Endometrial microvascular endothelial cells (primary cell): ENCODE results near the gene NAA60. TPM values are rescaled to one million over a fixed set of nuclear protein-coding genes. Genes with fewer than 3 reads are reported as not detected.
"Not testable (repeated sequence)": the region's sequence is repeated elsewhere in the genome, so short reads cannot be mapped to it uniquely, and the experiment has no call there.

Source experiments
- in situ Hi-C: cut with HindIII; loops from 2 replicates; pipeline ENCODE4 v1.10.0; 2017; ENCODE audit warnings: low sequenced_read_pairs, low pct_unique_long_range_greater_than_20kb; ENCODE audit errors: inconsistent ontology term
- total RNA-seq: library from RNA; depleted of rRNA; stranded (reverse); fragments of >200 nt; gene quantifications from one replicate; pipeline ENCODE4 v1.2.3, GENCODE V29; 2015; ENCODE audit errors: inconsistent ontology term

NAA60 gene
- total RNA-seq, 1 donor from 2014 or later = 14.8 TPM

DNA sequence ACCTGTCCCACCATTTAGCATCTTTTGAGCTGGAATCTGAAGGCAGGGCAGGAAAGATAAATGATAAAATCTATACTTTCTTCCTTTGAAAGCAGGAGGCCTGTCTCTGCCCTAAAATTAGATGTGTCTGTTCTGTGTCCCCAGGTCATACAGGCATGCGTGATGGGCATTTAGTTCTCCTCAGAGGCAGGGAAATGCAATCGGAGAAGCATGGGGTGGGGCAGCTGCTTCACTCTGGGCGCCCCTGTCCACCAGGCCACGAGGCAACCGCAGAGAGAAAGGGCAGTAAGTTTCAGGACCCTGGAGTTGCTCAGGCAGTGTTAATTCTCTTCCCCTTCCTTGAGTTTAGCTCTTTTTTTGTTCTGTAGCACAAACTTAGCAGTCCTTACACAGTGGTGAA lies 82.5 kb downstream of the NAA60 start:
- in situ Hi-C loops = no loop called here

DNA sequence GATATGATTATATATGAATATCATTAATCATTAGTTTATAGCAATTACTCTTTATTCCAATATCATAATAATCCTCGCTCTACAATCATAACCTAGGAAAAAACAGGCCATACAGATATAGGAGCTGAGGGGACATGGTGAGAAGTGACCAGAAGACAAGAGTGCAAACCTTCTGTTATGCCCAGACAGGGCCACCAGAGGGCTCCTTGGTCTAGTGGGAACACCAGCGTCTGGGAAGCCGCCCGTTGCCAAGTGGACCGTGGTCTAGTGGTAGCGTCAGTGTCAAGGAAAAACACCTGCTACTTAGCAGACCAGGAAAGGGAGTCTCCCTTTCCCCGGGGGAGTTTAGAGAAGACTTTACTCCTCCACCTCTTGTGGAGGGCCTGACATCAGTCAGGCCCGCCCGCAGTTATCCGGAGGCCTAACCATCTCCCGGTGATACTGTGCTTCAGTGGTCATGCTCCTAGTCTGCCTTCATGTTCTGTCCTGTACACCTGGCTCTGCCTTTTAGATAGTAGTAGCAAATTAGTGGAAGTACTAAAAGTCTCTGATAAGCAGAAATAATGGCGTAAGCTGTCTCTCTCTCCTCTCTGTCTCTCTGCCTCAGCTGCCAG lies 83.8 kb downstream of the NAA60 start:
- in situ Hi-C loops = not testable (repeated sequence)

- in situ Hi-C loops = no loop called here
Observed at GRCh38 chr16:3528406-3528805, 84.9 kb downstream of the NAA60 start.

- in situ Hi-C loops = no loop called here
Observed at GRCh38 chr16:3529175-3529574, 85.7 kb downstream of the NAA60 start.

DNA sequence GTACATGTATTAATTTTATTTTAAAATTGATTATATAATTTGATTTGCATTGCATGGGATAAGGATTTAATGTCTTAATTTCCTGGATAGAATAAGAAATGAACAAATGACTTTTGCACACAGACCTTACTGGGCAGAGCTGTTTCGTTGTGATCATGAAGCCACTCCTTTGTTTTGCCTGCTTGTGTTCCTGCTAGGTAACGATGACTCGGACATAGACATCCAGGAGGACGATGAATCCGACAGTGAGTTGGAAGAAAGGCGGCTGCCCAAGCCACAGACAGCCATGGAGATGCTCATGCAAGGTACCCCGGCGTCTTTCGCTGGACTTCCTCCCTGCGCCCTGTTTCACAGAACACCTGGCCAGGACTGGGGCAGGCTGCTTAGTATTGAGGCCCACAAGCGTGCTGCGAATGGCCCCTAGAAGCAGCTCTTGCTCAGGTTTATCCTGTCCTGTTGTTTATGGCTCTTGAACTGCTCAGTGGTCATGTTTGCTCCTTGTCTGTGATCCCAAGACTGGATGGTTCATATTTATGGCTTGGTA lies 87.0 kb downstream of the NAA60 start:
- in situ Hi-C loops = no loop called here

- in situ Hi-C loops = no loop called here
Observed at GRCh38 chr16:3532741-3533140, 89.3 kb downstream of the NAA60 start.

- in situ Hi-C loops = no loop called here
Observed at GRCh38 chr16:3534126-3534525, 90.6 kb downstream of the NAA60 start.

DNA sequence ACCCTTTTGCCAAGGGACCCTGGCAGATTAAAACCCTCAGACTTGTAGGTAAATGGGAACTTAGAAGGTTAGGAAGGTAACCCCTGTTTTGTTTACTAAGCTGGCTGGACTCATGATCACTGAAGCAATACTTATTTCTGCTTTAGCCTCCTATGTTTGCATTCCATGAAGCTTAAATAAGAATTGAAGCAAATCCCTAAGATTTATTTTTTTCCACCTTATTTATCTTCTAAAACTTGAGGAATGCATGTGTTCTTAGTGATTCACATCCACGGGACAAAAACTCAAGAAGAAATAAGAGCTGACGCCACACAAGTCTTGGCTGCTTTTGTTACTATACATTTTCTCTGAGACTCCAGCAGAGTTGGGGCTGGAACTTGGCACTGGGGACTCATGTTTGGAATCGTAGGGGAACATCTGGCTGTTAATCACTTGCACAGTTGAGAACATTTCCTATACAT lies 92.8 kb downstream of the NAA60 start:
- in situ Hi-C loops = no loop called here

Other genes with a start within 250 kb of the NAA60 start
- 9.8 TPM for gene ZNF200, start 208.5 kb upstream of the NAA60 start, total RNA-seq
- not detected for gene MEFV, start 187.0 kb upstream of the NAA60 start, total RNA-seq
- gene ZNF263, start 160.2 kb upstream of the NAA60 start, total RNA-seq = 44.5 TPM
- gene TIGD7, start 138.2 kb upstream of the NAA60 start, total RNA-seq = 0.93 TPM
- 9.4 TPM for gene ZNF75A, start 138.2 kb upstream of the NAA60 start, total RNA-seq
- gene OR2C1, start 87.8 kb upstream of the NAA60 start, total RNA-seq = not detected
- gene ZSCAN32, start 42.7 kb upstream of the NAA60 start, total RNA-seq = 8.6 TPM
- gene ZNF174, start 42.5 kb upstream of the NAA60 start, total RNA-seq = 10.2 TPM
- gene ZNF597, start 176 bp upstream of the NAA60 start, total RNA-seq = 1.7 TPM
- not detected for gene C16orf90, start 51.8 kb downstream of the NAA60 start, total RNA-seq
- gene CLUAP1, start 57.3 kb downstream of the NAA60 start, total RNA-seq = 3.9 TPM
- gene NLRC3, start 133.7 kb downstream of the NAA60 start, total RNA-seq = 5.2 TPM
- 9.7 TPM for gene SLX4, start 167.9 kb downstream of the NAA60 start, total RNA-seq
- 8.2 TPM for gene DNASE1, start 211.0 kb downstream of the NAA60 start, total RNA-seq